ENCODE measurements around the gene ANP32B.

GRCh38 chr9:98043915-98044314, 60.8 kb downstream of the ANP32B start:
- TF ChIP-seq CTCF (conservative IDR thresholded peaks at IDR 0.05; ENCODE audit: low read depth, low read length) (no peak), EZH2 (IDR thresholded peaks at IDR 0.05; ENCODE audit: low read length, unreplicated experiment) (no peak), EZH2phosphoT487 (IDR thresholded peaks at IDR 0.05; ENCODE audit: borderline replicate concordance, low read length) (no peak)
